Jurkat, Clone E6-1 (cell line): Measurements from ENCODE around the gene NPAS4.

Experiments used
- DNase-seq: peaks from one replicate; pipeline ENCODE4 v3.0.0-alpha.2; 2011; ENCODE audit warnings: low read depth, low spot score
- H3K4me3 ChIP-seq: 2 replicates; pipeline ENCODE4 v1.5.1; 2011; ENCODE audit warnings: mild to moderate bottlenecking, low read length, control low read depth, moderate library complexity

The NPAS4 gene

DNA sequence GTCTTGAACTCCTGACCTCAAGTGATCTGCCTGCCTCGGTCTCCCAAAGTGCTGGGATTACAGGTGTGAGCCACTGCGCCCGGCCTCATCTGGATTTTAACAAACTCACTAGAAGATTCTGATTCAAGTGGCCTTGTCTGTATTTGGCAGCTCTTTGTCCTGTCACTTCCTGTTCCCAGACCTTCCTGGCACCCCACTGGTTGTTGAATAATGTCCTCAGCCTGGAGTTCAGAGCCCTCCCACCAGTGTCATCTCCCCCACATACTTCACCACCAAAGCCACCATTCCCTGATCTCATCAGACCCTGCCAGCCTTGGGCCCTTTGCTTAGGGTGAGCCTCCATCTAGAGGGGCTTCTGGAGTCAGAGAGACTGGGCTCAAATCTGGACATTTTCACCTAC lies 49.2 kb downstream of the NPAS4 start:
- H3K4me3 ChIP-seq: no peak overlapping the region
- no peak for DNase-seq

GRCh38 chr11:66471142-66471541 lies 50.3 kb downstream of the NPAS4 start:
- DNase-seq: no peak
- H3K4me3 ChIP-seq: no peak overlapping the region

DNA sequence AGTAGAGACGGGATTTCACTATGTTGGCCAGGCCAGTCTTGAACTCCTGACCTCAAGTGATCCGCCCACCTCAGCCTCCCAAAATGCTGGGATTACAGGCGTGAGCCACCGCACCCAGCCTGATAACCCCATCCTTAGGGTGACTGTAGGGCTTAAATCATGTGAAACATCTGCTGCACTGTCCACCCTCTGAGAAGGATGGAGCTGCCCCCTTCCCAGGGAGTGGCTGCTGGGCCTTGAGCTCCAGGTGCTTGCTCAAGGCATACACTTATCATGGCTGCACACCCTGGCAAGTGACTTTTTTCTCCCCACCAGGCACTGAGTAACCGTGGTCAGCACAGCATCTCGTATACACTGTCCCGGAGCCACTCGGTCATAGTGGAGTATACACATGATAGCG lies 51.2 kb downstream of the NPAS4 start:
- no peak for DNase-seq
- no peak overlapping the region for H3K4me3 ChIP-seq

DNA sequence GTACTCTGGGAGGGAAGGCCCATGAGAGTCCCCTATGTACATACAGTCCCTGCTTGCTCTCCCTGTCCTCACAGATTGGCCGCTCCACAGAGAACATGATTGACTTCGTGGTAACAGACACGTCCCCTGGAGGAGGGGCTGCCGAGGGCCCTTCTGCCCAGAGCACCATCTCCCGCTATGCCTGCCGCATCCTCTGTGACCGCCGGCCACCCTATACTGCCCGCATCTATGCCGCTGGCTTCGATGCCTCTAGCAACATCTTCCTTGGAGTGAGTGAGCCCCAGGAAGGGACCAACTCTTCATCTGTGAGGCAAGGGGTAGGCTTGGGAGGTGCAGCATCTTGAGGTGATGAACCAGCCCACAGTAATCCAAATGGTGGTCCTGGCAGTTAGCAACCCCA lies 52.3 kb downstream of the NPAS4 start:
- no peak overlapping the region for H3K4me3 ChIP-seq
- DNase-seq: no peak

DNA sequence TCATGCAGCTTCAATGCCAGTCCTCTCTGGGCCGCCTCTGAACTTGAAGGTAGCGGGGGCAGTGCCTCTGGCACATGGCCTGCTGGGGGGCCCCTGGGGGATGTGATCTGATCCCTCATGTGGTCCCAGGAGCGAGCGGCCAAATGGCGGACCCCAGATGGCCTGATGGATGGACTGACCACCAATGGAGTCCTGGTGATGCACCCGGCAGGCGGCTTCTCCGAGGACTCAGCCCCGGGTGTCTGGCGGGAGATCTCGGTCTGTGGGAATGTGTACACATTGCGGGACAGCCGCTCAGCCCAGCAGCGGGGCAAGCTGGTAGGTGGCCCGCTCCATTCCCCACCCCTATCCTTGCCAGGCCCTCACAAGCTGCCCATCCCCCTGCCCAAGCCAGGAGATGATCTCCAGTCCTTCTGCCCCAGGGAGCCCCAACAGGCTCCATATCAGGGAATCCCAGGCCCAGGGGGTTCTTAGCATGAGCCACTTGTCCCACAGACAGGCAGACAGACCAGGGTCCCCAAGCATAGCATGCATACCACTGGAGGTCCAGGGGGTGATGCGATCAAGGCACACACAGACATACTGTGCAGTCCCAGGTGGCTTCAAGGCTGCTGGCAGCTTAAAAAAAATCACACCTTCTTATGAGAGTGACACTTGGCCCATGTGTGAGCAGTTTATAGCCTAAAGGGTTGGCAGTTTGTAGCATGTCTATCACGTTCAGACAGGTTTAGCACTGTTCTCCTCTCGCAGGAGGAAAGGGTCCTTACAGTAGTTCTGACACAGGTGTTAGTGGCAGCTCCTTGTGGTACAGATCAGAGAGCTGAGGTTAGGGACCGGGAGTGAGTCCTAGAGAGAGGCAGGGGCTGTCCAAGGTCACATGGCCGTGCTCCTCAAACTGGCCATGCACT lies 53.0 kb downstream of the NPAS4 start:
- no peak overlapping the region for H3K4me3 ChIP-seq
- no peak for DNase-seq

GRCh38 chr11:66475349-66476172 lies 54.7 kb downstream of the NPAS4 start:
- DNase-seq: no peak
- H3K4me3 ChIP-seq: no peak overlapping the region
